Superior temporal gyrus (tissue), 1 donor: ENCODE measurements around the gene RB1.
"Not testable (repeated sequence)": the region's sequence is repeated elsewhere in the genome, so short reads cannot be mapped to it uniquely, and the experiment has no call there.

Experiments used
- DNase-seq: peaks from one replicate; pipeline ENCODE4 v3.0.0-alpha.2; 2016; ENCODE audit errors: extremely low spot score

The RB1 gene

GRCh38 chr13:48410199-48410598, 106.6 kb downstream of the RB1 start:
- DNase-seq: peak; percentile 9

GRCh38 chr13:48411147-48411794, 107.7 kb downstream of the RB1 start:
- peak; percentile 17 for DNase-seq

DNA sequence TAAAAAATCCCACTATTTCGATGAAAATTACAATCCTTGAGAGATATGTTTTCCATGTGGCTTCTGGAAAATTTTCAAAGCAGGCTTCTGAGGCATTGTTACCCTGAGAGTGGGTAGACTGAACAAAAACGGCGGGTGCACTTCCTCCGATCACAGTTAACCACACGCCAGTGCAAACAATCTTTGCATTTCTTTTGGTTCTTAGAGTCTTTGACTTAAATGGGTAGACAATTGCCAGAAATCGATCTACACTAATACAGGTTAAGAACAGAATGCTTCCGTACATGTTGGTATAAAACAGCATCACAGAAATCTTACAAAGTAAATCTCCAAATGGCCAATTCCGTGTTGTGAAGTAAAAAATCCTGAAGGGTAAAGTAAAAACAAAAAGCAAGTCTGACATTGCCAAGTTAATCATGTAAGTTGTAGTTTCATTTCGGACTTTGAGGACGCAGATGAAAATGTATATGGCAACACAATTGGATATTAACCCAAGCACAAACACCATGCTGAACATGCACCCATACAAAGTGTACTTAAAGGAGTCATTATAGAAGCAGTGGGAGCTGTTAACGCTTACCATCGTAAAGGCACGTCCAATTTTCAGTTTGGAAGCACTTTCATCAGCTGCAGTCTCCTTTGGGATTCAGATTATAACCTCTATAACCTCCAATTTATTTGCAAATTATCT, 108.4 kb downstream of the RB1 start:
- DNase-seq: peak; percentile 12

DNA sequence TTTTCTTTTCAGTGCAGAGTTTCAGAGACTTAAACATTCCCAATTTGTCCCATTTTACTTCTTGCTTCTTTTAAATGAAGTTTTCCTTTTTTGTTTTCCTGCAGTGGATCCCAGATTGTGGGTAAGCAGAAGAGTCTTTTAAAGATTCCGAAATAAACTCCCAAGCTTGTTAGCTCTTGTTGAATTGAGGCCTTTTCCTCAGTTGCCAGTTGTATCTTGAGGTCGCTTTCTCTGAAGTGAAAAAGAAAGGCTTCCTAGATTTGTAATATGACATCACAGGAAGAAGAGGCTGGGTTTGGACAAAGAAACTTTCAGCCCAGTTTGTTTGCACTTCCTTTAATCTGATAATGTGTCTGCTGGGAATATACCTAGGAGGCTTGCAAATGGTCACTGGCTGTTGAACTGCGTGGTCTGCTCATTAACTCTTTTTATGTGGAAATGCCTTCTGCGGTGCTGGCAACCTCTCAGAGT, 109.4 kb downstream of the RB1 start, which contains the start of gene LPAR6:
LPAR6 (minus strand) TSS at position 233 of the 471 bp plus-strand sequence. CDS start 690 bp downstream, outside the sequence.
- peak; percentile 38 for DNase-seq

DNA sequence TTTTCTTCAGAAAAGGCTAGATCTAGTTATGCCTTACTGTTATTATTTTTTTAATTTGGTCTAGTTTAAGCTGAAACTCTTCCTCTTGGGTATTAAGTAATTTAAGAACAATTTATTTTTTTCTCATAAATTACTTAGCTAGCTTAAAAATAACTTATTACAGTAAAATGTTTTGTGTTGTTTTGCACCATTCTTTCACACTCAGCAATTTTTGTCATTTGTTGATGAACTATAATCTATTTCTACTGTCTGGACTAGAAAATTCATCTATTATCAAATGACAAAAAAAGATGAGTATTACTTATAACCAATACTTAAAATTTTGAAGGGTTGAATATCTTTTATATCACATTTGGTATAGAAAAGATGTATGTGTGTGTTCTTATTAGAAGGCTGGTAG, 111.0 kb downstream of the RB1 start:
- peak; percentile 2 for DNase-seq

GRCh38 chr13:48415516-48415915, 112.0 kb downstream of the RB1 start:
- no peak for DNase-seq

DNA sequence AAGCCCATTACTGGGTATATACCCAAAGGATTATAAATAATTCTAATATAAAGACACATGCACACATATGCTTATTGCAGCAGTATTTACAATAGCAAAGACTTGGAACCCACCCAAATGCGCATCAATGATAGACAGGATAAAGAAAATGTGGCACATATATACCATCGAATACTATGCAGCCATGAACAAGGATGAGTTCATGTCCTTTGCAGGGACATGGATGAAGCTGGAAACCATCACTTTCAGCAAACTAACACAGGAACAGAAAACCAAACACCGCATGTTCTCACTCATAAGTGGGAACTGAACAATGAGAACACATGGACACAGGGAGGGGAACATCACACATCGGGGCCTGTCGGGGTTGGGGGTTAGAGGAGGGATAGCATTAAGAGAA, 118.5 kb downstream of the RB1 start:
- DNase-seq: not testable (repeated sequence)

- DNase-seq: no peak
These were observed 120.7 kb downstream of the RB1 start for GRCh38 chr13:48424212-48424611.

GRCh38 chr13:48426052-48426451, 122.5 kb downstream of the RB1 start:
- DNase-seq: no peak

GRCh38 chr13:48426755-48427298, 123.3 kb downstream of the RB1 start:
- DNase-seq: not testable (repeated sequence)

DNA sequence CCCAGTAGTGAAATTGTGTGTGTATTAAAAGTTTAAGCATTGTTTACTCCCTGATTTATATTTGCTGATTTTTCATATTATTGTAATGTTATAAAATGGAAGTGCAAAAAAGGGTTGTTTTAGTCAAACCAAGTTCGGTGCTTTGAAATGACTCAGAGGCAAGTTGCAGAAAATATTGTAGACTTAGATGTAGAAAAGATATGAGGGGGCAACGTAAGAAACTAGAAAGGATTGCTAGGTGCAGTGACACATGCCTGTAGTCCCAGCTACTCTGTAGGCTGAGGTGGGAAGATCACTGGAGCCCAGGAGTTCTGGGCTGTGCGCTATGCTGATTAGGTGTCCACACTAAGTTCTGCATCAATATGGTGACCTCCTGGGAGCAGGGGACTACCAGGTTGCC, 125.5 kb downstream of the RB1 start:
- no peak for DNase-seq

- no peak for DNase-seq
These were observed 126.3 kb downstream of the RB1 start for GRCh38 chr13:48429886-48430285.

GRCh38 chr13:48431431-48431830, 127.9 kb downstream of the RB1 start:
- no peak for DNase-seq

DNA sequence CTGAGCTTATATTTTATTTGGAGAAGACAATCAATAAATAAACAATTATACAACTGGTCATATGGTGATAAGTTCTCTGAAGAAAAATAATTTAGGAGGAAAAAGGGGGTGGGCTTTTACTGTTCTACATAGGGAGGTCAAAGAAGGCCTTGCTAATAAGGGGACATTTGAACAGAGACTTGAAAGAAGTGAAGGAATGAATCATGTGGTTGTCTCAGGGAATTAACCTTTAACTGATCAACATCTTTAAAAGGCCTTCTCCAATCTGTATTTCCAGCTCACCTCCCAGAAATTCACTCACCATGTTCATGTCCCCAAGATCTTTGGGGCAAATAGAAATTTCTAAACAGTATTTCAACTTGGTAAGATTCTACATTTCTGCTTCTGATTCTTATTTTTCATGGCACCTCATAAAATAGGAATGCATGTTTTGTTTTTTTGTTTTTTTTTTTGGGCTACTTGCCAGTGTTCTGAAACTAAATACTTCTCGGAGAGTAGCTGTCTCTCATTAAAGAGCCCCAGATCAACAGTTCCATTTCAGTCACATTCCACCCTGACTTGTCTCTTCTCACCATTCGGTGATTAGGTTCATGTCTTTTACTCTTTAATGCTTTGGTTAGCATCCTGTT, 128.6 kb downstream of the RB1 start:
- DNase-seq: no peak

DNA sequence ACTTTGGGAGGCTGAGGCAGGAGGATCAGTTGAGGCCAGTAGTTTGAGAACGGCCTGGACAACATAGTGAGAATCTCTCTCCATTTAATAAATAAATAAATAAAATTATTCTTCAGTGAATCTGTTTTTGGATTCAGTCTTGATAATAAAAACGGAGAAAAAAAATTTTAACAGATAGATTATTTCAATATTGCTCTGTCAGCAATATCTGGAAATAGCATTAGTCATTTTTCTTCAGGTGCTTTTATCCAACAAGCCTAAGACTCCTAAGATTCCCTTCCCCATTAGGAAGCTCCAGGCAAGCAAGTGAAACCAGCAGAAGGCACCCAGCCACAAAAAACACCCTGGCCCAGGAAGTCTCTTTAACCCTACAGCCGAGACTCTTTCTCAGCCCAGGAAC, 130.6 kb downstream of the RB1 start:
- DNase-seq: no peak

- DNase-seq: no peak
These were observed 133.2 kb downstream of the RB1 start for GRCh38 chr13:48436661-48437288.

- DNase-seq: no peak
These were observed 133.8 kb downstream of the RB1 start for GRCh38 chr13:48437371-48437770.

DNA sequence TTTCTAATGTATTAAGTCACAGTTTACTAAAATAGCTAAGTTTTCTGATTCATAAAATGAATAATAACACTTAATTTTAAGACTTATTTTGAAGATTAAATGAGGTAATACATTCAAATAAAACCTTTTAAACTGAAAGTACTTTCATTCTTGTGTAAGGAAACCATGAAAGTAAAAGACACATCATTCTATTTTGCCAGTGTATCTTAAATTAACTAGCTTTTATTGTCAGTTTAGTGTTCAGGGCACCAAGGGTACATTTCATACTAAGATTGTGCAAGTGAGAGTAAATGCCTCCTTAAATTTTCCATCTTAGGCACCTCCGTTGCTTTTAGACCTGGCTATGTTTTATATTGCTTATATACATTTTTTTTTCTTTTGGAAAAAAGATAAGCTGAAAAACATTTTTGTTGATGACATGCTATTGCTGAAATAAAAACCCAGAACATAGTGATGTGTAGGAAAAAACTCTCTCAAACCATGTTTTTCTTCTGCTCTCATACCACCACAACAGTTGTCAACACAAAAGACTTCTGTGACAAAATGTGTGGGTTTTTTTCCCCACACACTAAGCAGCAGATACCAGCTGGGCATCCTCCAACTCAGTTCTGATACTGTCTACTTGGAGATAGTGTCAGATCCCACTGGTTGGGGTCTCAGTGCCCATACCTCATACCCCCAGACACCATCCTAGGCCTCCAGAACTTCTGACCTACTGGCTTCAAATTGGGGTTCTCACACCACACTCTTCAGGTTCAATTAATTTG, 140.1 kb downstream of the RB1 start:
- DNase-seq: no peak

DNA sequence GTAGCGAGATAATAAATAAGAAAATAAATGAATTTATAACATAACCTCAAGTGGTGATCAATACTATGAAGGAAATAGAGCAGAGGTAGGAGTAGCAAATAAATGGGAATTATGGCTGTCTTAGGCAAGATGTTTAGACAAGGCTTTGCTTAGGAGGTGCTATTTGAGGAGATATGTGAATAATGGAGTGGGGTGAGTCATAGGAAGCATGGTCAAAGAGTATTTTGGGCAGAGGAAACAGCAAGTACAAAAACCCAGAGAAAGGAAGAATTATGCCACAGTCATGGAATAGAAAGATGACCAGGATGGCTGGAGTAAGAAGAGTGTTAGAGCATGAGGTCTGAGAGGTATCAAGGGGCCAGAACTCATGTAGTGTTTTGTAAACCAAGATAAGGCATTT, 142.9 kb downstream of the RB1 start:
- DNase-seq: no peak

- DNase-seq: no peak
These were observed 144.9 kb downstream of the RB1 start for GRCh38 chr13:48448285-48448958.
